SK-N-SH (cell line): ENCODE measurements around the gene FLOT1. TPM values are rescaled to one million over a fixed set of nuclear protein-coding genes. Genes with fewer than 3 reads are reported as not detected.

Experiments
- CTCF ChIA-PET: fragments of 300-600, 350-600 bp; formaldehyde crosslinking; extraction: SDS; loops from one replicate; lab custom pipeline; 2021; lab: Yijun Ruan, JAX
- POLR2A ChIA-PET: fragments of 350-600 bp; sonication (Branson Sonifier 250); formaldehyde crosslinking; extraction: SDS; loops from one replicate; lab custom pipeline; 2020; ENCODE audit warnings: antibody characterized with exemption, inconsistent platforms; lab: Yijun Ruan, JAX
- DNase-seq: peaks from one replicate; pipeline ENCODE4 v3.0.0; 2012
- H2AFZ ChIP-seq: fragments of 200-600 bp; sonication (generic); 2 replicates; pipeline ENCODE4 v1.8.1; 2016; ENCODE audit warnings: antibody characterized with exemption, mild to moderate bottlenecking, low read depth
- H3F3A ChIP-seq: fragments of 200-600 bp; sonication (generic); replicated peaks from 2 replicates; pipeline ENCODE3; 2016; ENCODE audit warnings: antibody characterized with exemption, mild to moderate bottlenecking; ENCODE audit not compliant: insufficient read depth
- H3K27ac ChIP-seq, 2 experiments: fragments of 200-500 bp in 1 of 2; fragments of 200-600 bp in 1 of 2; sonication (Bioruptor generic) in 1 of 2; sonication (generic), shearing (Covaris generic) in 1 of 2; 2 replicates each; pipeline versions ENCODE4 v1.5.1 to v1.6.1; 2014 to 2016; ENCODE audit warnings: low read depth in 2 of 2, inconsistent platforms in 1 of 2, low read length in 1 of 2, mild to moderate bottlenecking in 1 of 2, mixed read lengths in 1 of 2
- H3K27me3 ChIP-seq: fragments of 200-600 bp; sonication (generic), shearing (Covaris generic); 2 replicates; pipeline ENCODE4 v1.6.1; 2016; ENCODE audit warnings: mixed run types; ENCODE audit not compliant: insufficient read depth
- H3K36me3 ChIP-seq, 2 experiments: fragments of 200-500 bp in 1 of 2; fragments of 200-600 bp in 1 of 2; sonication (Bioruptor generic) in 1 of 2; sonication (generic) in 1 of 2; replicated peaks in 1 of 2; 2 replicates each; pipeline versions ENCODE3 to v1.5.1; 2014 to 2016; ENCODE audit warnings: low read length in 1 of 2, mild to moderate bottlenecking in 1 of 2; ENCODE audit not compliant: insufficient read depth in 2 of 2, control insufficient read depth in 1 of 2
- H3K4me1 ChIP-seq, 2 experiments: fragments of 200-500 bp in 1 of 2; fragments of 200-600 bp in 1 of 2; sonication (Bioruptor generic) in 1 of 2; sonication (generic), shearing (Covaris generic) in 1 of 2; 2 replicates each; pipeline versions ENCODE4 v1.5.1 to v1.6.1; 2014 to 2016; ENCODE audit warnings: low read depth in 1 of 2, low read length in 1 of 2, mixed run types in 1 of 2; ENCODE audit not compliant: insufficient read depth in 2 of 2, control insufficient read depth in 1 of 2
- H3K4me2 ChIP-seq: fragments of 200-600 bp; sonication (generic), shearing (Covaris generic); 2 replicates; pipeline ENCODE4 v1.6.1; 2017; ENCODE audit warnings: mixed run types
- H3K4me3 ChIP-seq, 2 experiments: fragments of 200-500 bp in 1 of 2; fragments of 200-600 bp in 1 of 2; sonication (Bioruptor generic) in 1 of 2; sonication (generic), shearing (Covaris generic) in 1 of 2; 2 replicates each; pipeline versions ENCODE4 v1.5.1 to v1.8.1; 2014 to 2016; ENCODE audit warnings: low read depth in 2 of 2, inconsistent platforms in 1 of 2, low read length in 1 of 2, mild to moderate bottlenecking in 1 of 2, mixed read lengths in 1 of 2, moderate library complexity in 1 of 2
- H3K79me2 ChIP-seq: fragments of 200-600 bp; sonication (generic); 2 replicates; pipeline ENCODE4 v1.8.1; 2017; ENCODE audit warnings: mild to moderate bottlenecking; ENCODE audit not compliant: insufficient read depth
- H3K9ac ChIP-seq: fragments of 200-600 bp; sonication (generic); 2 replicates; pipeline ENCODE4 v1.6.1; 2017; ENCODE audit warnings: mixed run types
- H3K9me2 ChIP-seq: fragments of 200-600 bp; sonication (generic); 2 replicates; pipeline ENCODE4 v1.6.1; 2017; ENCODE audit warnings: mixed run types
- H3K9me3 ChIP-seq: fragments of 200-600 bp; sonication (generic); 2 replicates; pipeline ENCODE4 v1.6.1; 2017; ENCODE audit warnings: mixed run types, mild to moderate bottlenecking, moderate library complexity
- H4K20me1 ChIP-seq: fragments of 200-600 bp; sonication (generic); 2 replicates; pipeline ENCODE4 v1.6.1; 2017; ENCODE audit warnings: mild to moderate bottlenecking, mixed run types; ENCODE audit not compliant: insufficient read depth
- CHD2 ChIP-seq: fragments of 150-350 bp; IDR thresholded peaks from 2 replicates; pipeline ENCODE4 v1.6.1; 2018; ENCODE audit warnings: low read length; ENCODE audit not compliant: partially characterized antibody
- EP300 ChIP-seq, 2 experiments: IDR thresholded peaks; 2 replicates each; pipeline versions ENCODE4 v1.4.0 to v1.6.1; 2012; ENCODE audit warnings: borderline replicate concordance in 1 of 2, low read depth in 1 of 2, low read length in 1 of 2
- EZH2phosphoT487 ChIP-seq: fragments of 200-600 bp; sonication (generic); IDR thresholded peaks from 2 replicates; pipeline ENCODE4 v1.6.1; 2017; ENCODE audit warnings: low read depth, mixed run types, mild to moderate bottlenecking, antibody characterized with exemption, moderate library complexity, borderline replicate concordance
- FOXM1 ChIP-seq: IDR thresholded peaks from 2 replicates; pipeline ENCODE4 v1.4.0; 2012; ENCODE audit warnings: low read depth, mild to moderate bottlenecking
- IRF3 ChIP-seq: fragments of 150-350 bp; IDR thresholded peaks from 2 replicates; pipeline ENCODE4 v1.6.1; 2016; ENCODE audit warnings: mild to moderate bottlenecking, low read depth, low read length
- JUND ChIP-seq: IDR thresholded peaks from 2 replicates; pipeline ENCODE4 v1.4.0; 2012
- MAX ChIP-seq: IDR thresholded peaks from 2 replicates; pipeline ENCODE4 v1.4.0; 2012; ENCODE audit warnings: low read depth
- MEF2A ChIP-seq: IDR thresholded peaks from 2 replicates; pipeline ENCODE4 v1.4.0; 2012; ENCODE audit warnings: low read depth, borderline replicate concordance
- MXI1 ChIP-seq: IDR thresholded peaks from 2 replicates; pipeline ENCODE4 v1.6.1; 2012; ENCODE audit warnings: mild to moderate bottlenecking, low read depth, low read length, improper control_type of control experiment
- NRF1 ChIP-seq: IDR thresholded peaks from 2 replicates; pipeline ENCODE4 v1.6.1; 2012; ENCODE audit warnings: low read depth, mild to moderate bottlenecking, low read length
- POLR2AphosphoS5 ChIP-seq: IDR thresholded peaks from 2 replicates; pipeline ENCODE4 v1.6.1; 2012; ENCODE audit warnings: low read depth, low read length
- RAD21 ChIP-seq: IDR thresholded peaks from 2 replicates; pipeline ENCODE4 v1.6.1; 2012; ENCODE audit warnings: mild to moderate bottlenecking, low read length
- RFX5 ChIP-seq: IDR thresholded peaks from 2 replicates; pipeline ENCODE4 v1.6.1; 2012; ENCODE audit warnings: mild to moderate bottlenecking, improper control_type of control experiment, low read length
- RXRA ChIP-seq: IDR thresholded peaks from 2 replicates; pipeline ENCODE4 v1.4.0; 2012; ENCODE audit warnings: low read depth, mild to moderate bottlenecking, borderline replicate concordance
- TAF1 ChIP-seq: IDR thresholded peaks from 2 replicates; pipeline ENCODE4 v1.6.1; 2012; ENCODE audit warnings: low read depth, mild to moderate bottlenecking, low read length, moderate library complexity, borderline replicate concordance
- TEAD4 ChIP-seq: IDR thresholded peaks from 2 replicates; pipeline ENCODE4 v1.4.0; 2012; ENCODE audit warnings: mild to moderate bottlenecking, borderline replicate concordance; ENCODE audit not compliant: insufficient read depth
- WGBS: methylation state at CpG from one replicate; pipeline ENCODE4 v1.1.6; 2017; ENCODE audit warnings: low lambda C conversion rate; 5-methylcytosine and 5-hydroxymethylcytosine counted together
- polyA plus RNA-seq, 3 experiments: library from polyadenylated mRNA; depleted of rRNA; stranded (reverse); fragments of >200 nt; gene quantifications; 2 replicates each; pipeline ENCODE4 v1.2.3, GENCODE V29; 2012
- TF ChIP-seq, protein P1 (sequence below): IDR thresholded peaks from 2 replicates; pipeline ENCODE4 v1.6.1; 2012; ENCODE audit warnings: mild to moderate bottlenecking, low read depth, low read length, moderate library complexity
- TF ChIP-seq, protein P2 (sequence below): IDR thresholded peaks from 2 replicates; pipeline ENCODE4; 2012

The FLOT1 gene
- polyA plus RNA-seq, 1 of the 3 experiments (the other 2 are of a cell fraction) = 462 TPM

GRCh38 chr6:30740540-30740870 lies 2.0 kb downstream of the FLOT1 start:
- peaks cover 8% of the 10 kb centered on the region for H3F3A ChIP-seq
- WGBS = 82% methylated on average over 2 of the region's 2 CpGs
- ChIA-PET CTCF (interaction anchor here (4.1 to 42.4 kb wide), 3 partner anchors 10 to 55 kb away, joined by 26 to 838 read pairs (median 73); partner anchors contain the start of genes DHX16, NRM and PPP1R18), POLR2A (interaction anchor here (0.8 kb wide), 1 partner anchor 9 kb away, joined by 6 read pairs; no protein-coding TSS in a partner anchor)
- peaks cover 81% of the 10 kb centered on the region for H3K79me2 ChIP-seq
- H3K27me3 ChIP-seq = no peaks in the 10 kb centered on the region
- no peaks in the 10 kb centered on the region for H3K9me3 ChIP-seq
- H3K4me2 ChIP-seq = peak overlapping the region; percentile 85
- no peaks in the 10 kb centered on the region for H3K9me2 ChIP-seq
- peak overlapping the region in 1 of 2 experiments; percentile 84; a peak in 2 of 4 replicates for H3K27ac ChIP-seq
- H3K4me3 ChIP-seq = no peak overlapping the region
- peaks cover 21 to 26% of the 10 kb centered on the region in 2 experiments for H3K4me1 ChIP-seq
- H2AFZ ChIP-seq = no peak overlapping the region
- peak overlapping the region; percentile 87 for H3K9ac ChIP-seq
- H4K20me1 ChIP-seq = peaks cover 5% of the 10 kb centered on the region; the same call in 1 of the 2 replicates
- TF ChIP-seq TEAD4 (no peak), IRF3 (no peak), NRF1 (no peak), RFX5 (no peak), MEF2A (no peak), CHD2 (no peak)
- peaks cover 32 to 48% of the 10 kb centered on the region in 2 experiments for H3K36me3 ChIP-seq
- DNase-seq = no peak

DNA sequence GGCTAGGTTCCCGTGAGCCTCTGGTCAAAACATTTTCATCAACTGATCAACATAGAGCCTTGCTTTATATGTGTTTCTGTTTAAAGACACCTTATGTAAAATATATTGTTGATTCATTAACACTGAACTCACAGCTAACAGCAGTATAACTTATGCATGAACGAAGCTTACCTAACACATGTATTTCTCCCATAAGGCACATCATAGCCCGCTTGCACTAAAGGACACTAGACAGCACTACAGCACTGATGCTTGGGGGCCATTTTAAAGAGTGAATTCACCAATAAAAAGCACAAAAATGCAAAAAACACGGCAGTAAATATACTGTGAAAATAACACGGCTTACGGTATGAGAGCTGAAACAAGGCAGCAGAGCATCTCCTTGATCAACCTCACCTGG lies 4.0 kb downstream of the FLOT1 start:
- peaks cover 40 to 66% of the 10 kb centered on the region in 2 experiments for H3K36me3 ChIP-seq
- H3K27ac ChIP-seq = no peak overlapping the region
- no peaks in the 10 kb centered on the region for H3K9me3 ChIP-seq
- H3K27me3 ChIP-seq = no peaks in the 10 kb centered on the region
- no peak overlapping the region for H3K4me3 ChIP-seq
- no peak overlapping the region for H2AFZ ChIP-seq
- H3F3A ChIP-seq = peaks cover 12% of the 10 kb centered on the region
- no peaks in the 10 kb centered on the region for H3K9me2 ChIP-seq
- no peak for TF ChIP-seq RXRA
- TF ChIP-seq, protein P1, sequence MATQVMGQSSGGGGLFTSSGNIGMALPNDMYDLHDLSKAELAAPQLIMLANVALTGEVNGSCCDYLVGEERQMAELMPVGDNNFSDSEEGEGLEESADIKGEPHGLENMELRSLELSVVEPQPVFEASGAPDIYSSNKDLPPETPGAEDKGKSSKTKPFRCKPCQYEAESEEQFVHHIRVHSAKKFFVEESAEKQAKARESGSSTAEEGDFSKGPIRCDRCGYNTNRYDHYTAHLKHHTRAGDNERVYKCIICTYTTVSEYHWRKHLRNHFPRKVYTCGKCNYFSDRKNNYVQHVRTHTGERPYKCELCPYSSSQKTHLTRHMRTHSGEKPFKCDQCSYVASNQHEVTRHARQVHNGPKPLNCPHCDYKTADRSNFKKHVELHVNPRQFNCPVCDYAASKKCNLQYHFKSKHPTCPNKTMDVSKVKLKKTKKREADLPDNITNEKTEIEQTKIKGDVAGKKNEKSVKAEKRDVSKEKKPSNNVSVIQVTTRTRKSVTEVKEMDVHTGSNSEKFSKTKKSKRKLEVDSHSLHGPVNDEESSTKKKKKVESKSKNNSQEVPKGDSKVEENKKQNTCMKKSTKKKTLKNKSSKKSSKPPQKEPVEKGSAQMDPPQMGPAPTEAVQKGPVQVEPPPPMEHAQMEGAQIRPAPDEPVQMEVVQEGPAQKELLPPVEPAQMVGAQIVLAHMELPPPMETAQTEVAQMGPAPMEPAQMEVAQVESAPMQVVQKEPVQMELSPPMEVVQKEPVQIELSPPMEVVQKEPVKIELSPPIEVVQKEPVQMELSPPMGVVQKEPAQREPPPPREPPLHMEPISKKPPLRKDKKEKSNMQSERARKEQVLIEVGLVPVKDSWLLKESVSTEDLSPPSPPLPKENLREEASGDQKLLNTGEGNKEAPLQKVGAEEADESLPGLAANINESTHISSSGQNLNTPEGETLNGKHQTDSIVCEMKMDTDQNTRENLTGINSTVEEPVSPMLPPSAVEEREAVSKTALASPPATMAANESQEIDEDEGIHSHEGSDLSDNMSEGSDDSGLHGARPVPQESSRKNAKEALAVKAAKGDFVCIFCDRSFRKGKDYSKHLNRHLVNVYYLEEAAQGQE = no peak
- TF ChIP-seq MEF2A = no peak
- TF ChIP-seq MAX = no peak
- no peak for TF ChIP-seq JUND
- TF ChIP-seq TAF1 = no peak
- no peak for TF ChIP-seq MXI1
- TF ChIP-seq POLR2AphosphoS5 = no peak
- no peak for TF ChIP-seq EZH2phosphoT487
- no peak for TF ChIP-seq CHD2
- TF ChIP-seq, protein P2, sequence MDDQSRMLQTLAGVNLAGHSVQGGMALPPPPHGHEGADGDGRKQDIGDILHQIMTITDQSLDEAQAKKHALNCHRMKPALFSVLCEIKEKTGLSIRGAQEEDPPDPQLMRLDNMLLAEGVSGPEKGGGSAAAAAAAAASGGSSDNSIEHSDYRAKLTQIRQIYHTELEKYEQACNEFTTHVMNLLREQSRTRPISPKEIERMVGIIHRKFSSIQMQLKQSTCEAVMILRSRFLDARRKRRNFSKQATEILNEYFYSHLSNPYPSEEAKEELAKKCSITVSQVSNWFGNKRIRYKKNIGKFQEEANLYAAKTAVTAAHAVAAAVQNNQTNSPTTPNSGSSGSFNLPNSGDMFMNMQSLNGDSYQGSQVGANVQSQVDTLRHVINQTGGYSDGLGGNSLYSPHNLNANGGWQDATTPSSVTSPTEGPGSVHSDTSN = no peak
- no peak for TF ChIP-seq FOXM1
- TF ChIP-seq RAD21 = no peak
- no peak for TF ChIP-seq EP300 (IDR thresholded peaks at IDR 0.05; ENCODE audit: borderline replicate concordance in 1 of 2, low read depth in 1 of 2, low read length in 1 of 2)
- peaks cover 21 to 26% of the 10 kb centered on the region in 2 experiments for H3K4me1 ChIP-seq
- 88% methylated on average over 6 of the region's 6 CpGs for WGBS
- H3K4me2 ChIP-seq = peak overlapping the region; percentile 10; the same call in 1 of the 2 replicates
- H4K20me1 ChIP-seq = peaks cover 5% of the 10 kb centered on the region; the same call in 1 of the 2 replicates
- POLR2A ChIA-PET = interaction anchor here (0.5 kb wide), 1 partner anchor 10 kb away, joined by 4 read pairs; no protein-coding TSS in a partner anchor
- CTCF ChIA-PET = interaction anchor here (0.8 to 42.4 kb wide), 4 partner anchors 8 to 90 kb away, joined by 4 to 838 read pairs (median 50); partner anchors contain the start of genes DHX16, NRM and PPP1R18
- no peak for DNase-seq
- H3K79me2 ChIP-seq = peaks cover 96% of the 10 kb centered on the region
- no peak overlapping the region for H3K9ac ChIP-seq
